Lung (tissue), 12 donors: ENCODE results near the gene SGCG. TPM values are rescaled to one million over a fixed set of nuclear protein-coding genes. Genes with fewer than 3 reads are reported as not detected.

ENCODE experiments used
- ATAC-seq: fragments of 200-7000 bp; cut with Tn5 transposase; one replicate; pipeline ENCODE4 v1.9.1; 2020; ENCODE audit warnings: moderate number of reproducible peaks; ENCODE audit not compliant: insufficient read depth, low FRiP score
- DNase-seq, 3 donors: peaks; one replicate each; pipeline ENCODE4 v3.0.0-alpha.2; 2013 to 2017
- H3K27ac ChIP-seq, 2 donors: one replicate each; pipeline ENCODE4 v1.5.1; 2013; ENCODE audit warnings: mild to moderate bottlenecking in 2 of 2, moderate library complexity in 2 of 2, control low read depth in 1 of 2, inconsistent platforms in 1 of 2, low read depth in 1 of 2, low read length in 1 of 2
- H3K27me3 ChIP-seq, 3 donors: one replicate each; pipeline ENCODE4 v1.5.1; 2013; ENCODE audit warnings: low read length in 2 of 3; ENCODE audit not compliant: control insufficient read depth in 3 of 3, insufficient read depth in 3 of 3
- H3K36me3 ChIP-seq, 4 donors: one replicate each; pipeline ENCODE4 v1.5.1; 2013; ENCODE audit warnings: low read length in 4 of 4, mild to moderate bottlenecking in 1 of 4, moderate library complexity in 1 of 4; ENCODE audit not compliant: control insufficient read depth in 4 of 4, insufficient read depth in 4 of 4
- H3K4me1 ChIP-seq, 5 donors: one replicate each; pipeline ENCODE4 v1.5.1; 2013; ENCODE audit warnings: low read length in 5 of 5, mild to moderate bottlenecking in 2 of 5, moderate library complexity in 1 of 5; ENCODE audit not compliant: control insufficient read depth in 5 of 5, insufficient read depth in 5 of 5
- H3K4me3 ChIP-seq: one replicate; pipeline ENCODE4 v1.5.1; 2013; ENCODE audit warnings: mild to moderate bottlenecking, control low read depth, moderate library complexity
- H3K9ac ChIP-seq, 2 donors: one replicate each; pipeline ENCODE4 v1.5.1; 2013; ENCODE audit warnings: low read length in 2 of 2, control low read depth in 1 of 2; ENCODE audit not compliant: insufficient read depth in 1 of 2
- H3K9me3 ChIP-seq, 4 donors: one replicate each; pipeline ENCODE4 v1.5.1; 2013; ENCODE audit warnings: low read length in 3 of 4, mild to moderate bottlenecking in 1 of 4, moderate library complexity in 1 of 4; ENCODE audit not compliant: control insufficient read depth in 4 of 4, insufficient read depth in 3 of 4
- WGBS, 2 donors: extraction: QIAGEN DNeasy Blood & Tissue Kit; methylation state at CpG; one replicate each; pipeline ENCODE4 v1.1.7; 2013; 5-methylcytosine and 5-hydroxymethylcytosine counted together
- polyA plus RNA-seq, 2 donors: library from polyadenylated mRNA; stranded (reverse); fragments of 200-250 nt; gene quantifications; one replicate each; pipeline ENCODE4 v1.2.1, GENCODE V29; 2013
- total RNA-seq, 2 donors: library from RNA; depleted of rRNA in 1 of 2; stranded (reverse); fragments of >200 nt in 1 of 2; gene quantifications; one replicate each; pipeline ENCODE4 v1.2.1, GENCODE V29; 2014 to 2021
- TF ChIP-seq, protein P1 (sequence below): IDR thresholded peaks from 2 replicates; pipeline ENCODE4 v1.5.1; 2012; ENCODE audit warnings: mild to moderate bottlenecking; ENCODE audit errors: control extremely low read depth, extremely low read depth
- donor health status: control.
- donor health status: control.
- donor health status: Bipolar disorder and iron deficiency.
- donor health status: healthy.
- donor health status: DM: yes; HTN: yes; CAD: no.

SGCG gene
- total and polyA plus RNA-seq, 4 donors: 0.41 to 5.5 (median 1.8) TPM

DNA sequence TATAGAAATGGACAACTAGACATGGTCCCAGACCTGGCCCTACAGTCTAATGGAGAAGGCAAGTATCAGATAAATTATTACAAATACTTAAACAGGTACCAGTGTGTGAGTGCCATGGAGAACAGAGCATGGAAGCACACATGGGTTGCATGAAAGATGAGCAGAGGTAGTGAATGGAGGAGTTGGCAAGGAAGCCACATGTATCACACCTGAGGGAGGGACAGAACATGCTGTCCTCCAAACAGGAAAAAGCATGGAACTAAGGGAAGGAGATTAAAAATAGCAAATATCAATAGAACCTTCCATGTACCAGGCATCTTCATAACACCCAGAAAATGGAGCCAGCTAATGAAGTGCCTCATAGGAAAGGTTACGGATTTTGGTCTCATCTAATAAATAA lies 166.8 kb downstream of the SGCG start:
- WGBS, 2 donors: 97 to 100% methylated on average over 1 of the region's 1 CpG
- Histone ChIP-seq H3K36me3 (peaks cover 7 to 21% (median 17%) of the 10 kb centered on the region in 4 donors), H3K27me3 (no peaks in the 10 kb centered on the region), H3K4me3 (no peak overlapping the region), H3K27ac (no peak overlapping the region), H3K9ac (no peak overlapping the region), H3K4me1 (peaks cover 0 to 10% (median 5%) of the 10 kb centered on the region in 5 donors), H3K9me3 (no peaks in the 10 kb centered on the region)
- TF ChIP-seq, protein P1, sequence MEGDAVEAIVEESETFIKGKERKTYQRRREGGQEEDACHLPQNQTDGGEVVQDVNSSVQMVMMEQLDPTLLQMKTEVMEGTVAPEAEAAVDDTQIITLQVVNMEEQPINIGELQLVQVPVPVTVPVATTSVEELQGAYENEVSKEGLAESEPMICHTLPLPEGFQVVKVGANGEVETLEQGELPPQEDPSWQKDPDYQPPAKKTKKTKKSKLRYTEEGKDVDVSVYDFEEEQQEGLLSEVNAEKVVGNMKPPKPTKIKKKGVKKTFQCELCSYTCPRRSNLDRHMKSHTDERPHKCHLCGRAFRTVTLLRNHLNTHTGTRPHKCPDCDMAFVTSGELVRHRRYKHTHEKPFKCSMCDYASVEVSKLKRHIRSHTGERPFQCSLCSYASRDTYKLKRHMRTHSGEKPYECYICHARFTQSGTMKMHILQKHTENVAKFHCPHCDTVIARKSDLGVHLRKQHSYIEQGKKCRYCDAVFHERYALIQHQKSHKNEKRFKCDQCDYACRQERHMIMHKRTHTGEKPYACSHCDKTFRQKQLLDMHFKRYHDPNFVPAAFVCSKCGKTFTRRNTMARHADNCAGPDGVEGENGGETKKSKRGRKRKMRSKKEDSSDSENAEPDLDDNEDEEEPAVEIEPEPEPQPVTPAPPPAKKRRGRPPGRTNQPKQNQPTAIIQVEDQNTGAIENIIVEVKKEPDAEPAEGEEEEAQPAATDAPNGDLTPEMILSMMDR: no peak
- DNase-seq: no peak
- no peak for ATAC-seq

DNA sequence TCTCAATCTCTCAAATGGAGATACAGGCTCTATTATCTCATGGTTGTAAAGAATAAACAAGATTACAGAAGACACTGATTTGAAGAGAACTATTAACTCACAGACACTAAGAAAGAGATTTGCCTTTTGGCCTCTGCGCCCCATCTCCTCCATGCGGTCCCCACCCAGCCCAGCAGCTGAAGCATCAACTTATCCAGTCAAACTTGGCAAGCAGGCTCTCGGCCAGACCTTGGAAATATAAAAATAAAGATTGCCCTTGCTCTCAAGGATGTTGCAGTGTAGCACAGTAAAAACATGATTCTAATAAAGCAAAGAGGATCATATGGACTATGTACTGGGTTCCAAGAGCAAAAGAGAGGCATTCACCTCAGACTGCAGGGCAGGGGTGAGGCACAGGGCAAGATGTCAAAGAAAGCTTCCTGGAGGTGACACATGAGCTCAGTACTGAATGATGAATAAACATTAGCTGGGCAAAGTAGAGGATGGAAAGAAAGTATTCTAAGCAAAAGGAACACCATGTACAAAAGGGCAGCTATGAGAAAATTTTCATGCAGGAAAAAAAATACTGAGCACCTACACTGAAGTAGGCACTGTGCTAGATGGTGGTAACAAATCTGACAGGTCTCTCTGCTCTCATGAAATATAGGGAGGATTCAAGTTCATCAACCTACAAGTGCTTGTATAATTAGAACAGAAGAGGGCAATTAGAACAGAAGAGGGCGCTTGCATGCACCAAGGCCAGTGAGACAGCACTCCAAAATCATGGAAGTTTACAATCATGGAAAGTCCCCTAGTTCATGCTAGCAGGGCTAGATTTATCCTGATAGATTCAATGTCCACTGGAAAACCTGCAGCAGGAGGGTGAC lies 167.7 kb downstream of the SGCG start:
- no peak for ATAC-seq
- peaks cover 7 to 21% (median 17%) of the 10 kb centered on the region in 4 donors for H3K36me3 ChIP-seq

DNA sequence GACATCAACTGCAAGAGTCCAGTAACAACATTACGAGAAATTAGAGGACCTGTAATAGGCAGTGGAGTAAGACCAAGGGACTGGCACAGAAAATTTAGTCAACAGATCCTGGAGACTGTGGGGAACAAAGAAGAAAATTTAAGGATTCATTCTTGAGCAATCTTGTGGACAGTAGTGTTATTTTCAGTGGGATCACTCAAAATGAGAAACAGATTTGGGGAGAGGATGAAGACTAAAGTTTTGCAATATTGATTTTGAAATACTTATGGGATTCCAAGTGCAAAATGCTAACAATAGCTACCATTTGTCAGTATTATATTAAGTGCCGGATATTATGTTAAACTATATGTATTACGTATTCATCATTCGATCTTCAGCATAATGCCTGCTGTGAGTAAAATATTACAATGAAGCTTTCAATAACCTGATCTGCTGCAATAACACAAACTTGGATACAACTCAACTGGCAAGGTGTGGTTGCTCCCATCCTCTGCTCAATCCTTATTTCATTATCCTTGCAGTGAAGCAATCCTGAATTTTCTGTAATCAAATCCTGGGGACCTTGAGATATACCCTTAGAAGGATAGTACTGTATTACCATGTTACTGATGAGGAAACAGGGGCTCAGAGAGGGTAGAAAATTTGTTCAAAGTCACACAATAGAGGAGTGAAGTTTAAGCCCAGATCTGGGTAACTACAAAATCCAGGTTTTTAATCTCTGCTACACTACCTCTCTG lies 168.6 kb downstream of the SGCG start:
- Histone ChIP-seq H3K27me3 (no peaks in the 10 kb centered on the region), H3K36me3 (peaks cover 7 to 22% (median 18%) of the 10 kb centered on the region in 4 donors), H3K9ac (no peak overlapping the region), H3K27ac (no peak overlapping the region), H3K4me3 (no peak overlapping the region), H3K9me3 (no peaks in the 10 kb centered on the region), H3K4me1 (peaks cover 0 to 10% (median 5%) of the 10 kb centered on the region in 5 donors)
- TF ChIP-seq, protein P1: no peak
- DNase-seq (no peak), ATAC-seq (no peak)
- WGBS, 2 donors: 91 to 95% methylated on average over 4 of the region's 4 CpGs

More for the DNA sequence above, 167.7 kb downstream of the SGCG start:
- Histone ChIP-seq H3K27ac (no peak overlapping the region), H3K9ac (no peak overlapping the region), H3K4me1 (peaks cover 0 to 10% (median 5%) of the 10 kb centered on the region in 5 donors), H3K9me3 (no peaks in the 10 kb centered on the region), H3K4me3 (no peak overlapping the region), H3K27me3 (no peaks in the 10 kb centered on the region)
- 91 to 98% methylated on average over 4 of the region's 4 CpGs for whole genome bisulfite sequencing, 2 donors
- TF ChIP-seq, protein P1: no peak
- no peak for DNase-seq
